SK-N-SH treated with all-trans-retinoic acid at 6 μM for 48 hours (cell line): ENCODE measurements around the gene SETD4.

Source experiments
- ARNTL ChIP-seq: fragments of 450-650 bp; formaldehyde crosslinking; IDR thresholded peaks from 2 replicates; pipeline ENCODE4 v1.5.0; 2020; ENCODE audit warnings: low read depth, mild to moderate bottlenecking, moderate library complexity, borderline replicate concordance
- CSDC2 ChIP-seq: fragments of 250-450 bp; sonication (Bioruptor Pico); IDR thresholded peaks from 2 replicates; pipeline ENCODE4 v1.5.0; 2020; ENCODE audit warnings: mild to moderate bottlenecking, moderate library complexity
- RARB ChIP-seq: fragments of 250-450 bp; sonication (Bioruptor Pico); IDR thresholded peaks from 2 replicates; pipeline ENCODE4 v1.8.0; 2021; ENCODE audit warnings: mild to moderate bottlenecking, moderate library complexity
- TCF4 ChIP-seq: fragments of 250-450 bp; sonication (Bioruptor Pico); IDR thresholded peaks from 2 replicates; pipeline ENCODE4 v1.8.0; 2021; ENCODE audit warnings: mild to moderate bottlenecking, moderate library complexity, borderline replicate concordance
- TOX ChIP-seq: fragments of 250-450 bp; sonication (Bioruptor Pico); IDR thresholded peaks from 2 replicates; pipeline ENCODE4 v1.8.0; 2021; ENCODE audit warnings: mild to moderate bottlenecking, moderate library complexity, borderline replicate concordance
- ZFP30 ChIP-seq: fragments of 450-650 bp; formaldehyde crosslinking; IDR thresholded peaks from 2 replicates; pipeline ENCODE4 v1.5.0; 2022; ENCODE audit warnings: mild to moderate bottlenecking, moderate library complexity
- ZNF565 ChIP-seq: fragments of 450-650 bp; formaldehyde crosslinking; conservative IDR thresholded peaks from 2 replicates; pipeline ENCODE4 v1.5.0; 2020; ENCODE audit warnings: low read depth, mild to moderate bottlenecking, moderate library complexity
- TF ChIP-seq, protein P1 (sequence below): fragments of 250-450 bp; sonication (Bioruptor Pico); IDR thresholded peaks from 2 replicates; pipeline ENCODE4 v1.5.1; 2020; ENCODE audit warnings: low read depth, mild to moderate bottlenecking, moderate library complexity
- TF ChIP-seq, protein P2 (sequence below): fragments of 250-450 bp; sonication (Bioruptor Pico); IDR thresholded peaks from 2 replicates; pipeline ENCODE4 v1.8.0; 2021; ENCODE audit warnings: low read depth, mild to moderate bottlenecking, moderate library complexity, borderline replicate concordance
- TF ChIP-seq, protein P3 (sequence below): fragments of 250-450 bp; sonication (Bioruptor Pico); IDR thresholded peaks from 2 replicates; pipeline ENCODE4 v1.8.0; 2020; ENCODE audit warnings: mild to moderate bottlenecking, moderate library complexity, borderline replicate concordance

DNA sequence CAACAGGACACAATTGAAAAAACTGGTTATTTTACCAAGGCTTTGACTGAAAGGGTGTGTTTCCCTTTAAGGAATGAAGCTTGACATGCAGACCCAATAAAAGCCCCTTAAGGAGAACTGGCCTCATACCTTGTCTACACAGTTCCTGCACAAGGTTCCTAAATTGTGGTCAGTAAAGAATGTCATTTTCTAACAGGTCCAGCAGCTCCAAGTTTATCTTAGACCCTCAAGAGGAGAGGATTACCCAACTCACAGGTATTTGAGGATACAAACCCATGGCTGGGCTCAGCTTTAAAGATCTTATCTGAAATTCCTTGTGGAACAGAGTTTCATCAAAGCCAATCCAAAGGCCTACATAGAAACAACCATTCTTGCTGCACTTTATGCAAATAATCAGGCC is 43.1 kb upstream of the SETD4 start:
- TF ChIP-seq RARB (CRISPR knock-in tag), result no peak
- TF ChIP-seq, protein P1, sequence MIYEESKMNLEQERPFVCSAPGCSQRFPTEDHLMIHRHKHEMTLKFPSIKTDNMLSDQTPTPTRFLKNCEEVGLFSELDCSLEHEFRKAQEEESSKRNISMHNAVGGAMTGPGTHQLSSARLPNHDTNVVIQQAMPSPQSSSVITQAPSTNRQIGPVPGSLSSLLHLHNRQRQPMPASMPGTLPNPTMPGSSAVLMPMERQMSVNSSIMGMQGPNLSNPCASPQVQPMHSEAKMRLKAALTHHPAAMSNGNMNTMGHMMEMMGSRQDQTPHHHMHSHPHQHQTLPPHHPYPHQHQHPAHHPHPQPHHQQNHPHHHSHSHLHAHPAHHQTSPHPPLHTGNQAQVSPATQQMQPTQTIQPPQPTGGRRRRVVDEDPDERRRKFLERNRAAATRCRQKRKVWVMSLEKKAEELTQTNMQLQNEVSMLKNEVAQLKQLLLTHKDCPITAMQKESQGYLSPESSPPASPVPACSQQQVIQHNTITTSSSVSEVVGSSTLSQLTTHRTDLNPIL (CRISPR knock-in tag), result no peak
- TF ChIP-seq TOX, result no peak
- TF ChIP-seq ARNTL (CRISPR knock-in tag), result no peak
- no peak for TF ChIP-seq ZFP30 (CRISPR knock-in tag)
- TF ChIP-seq, protein P2, sequence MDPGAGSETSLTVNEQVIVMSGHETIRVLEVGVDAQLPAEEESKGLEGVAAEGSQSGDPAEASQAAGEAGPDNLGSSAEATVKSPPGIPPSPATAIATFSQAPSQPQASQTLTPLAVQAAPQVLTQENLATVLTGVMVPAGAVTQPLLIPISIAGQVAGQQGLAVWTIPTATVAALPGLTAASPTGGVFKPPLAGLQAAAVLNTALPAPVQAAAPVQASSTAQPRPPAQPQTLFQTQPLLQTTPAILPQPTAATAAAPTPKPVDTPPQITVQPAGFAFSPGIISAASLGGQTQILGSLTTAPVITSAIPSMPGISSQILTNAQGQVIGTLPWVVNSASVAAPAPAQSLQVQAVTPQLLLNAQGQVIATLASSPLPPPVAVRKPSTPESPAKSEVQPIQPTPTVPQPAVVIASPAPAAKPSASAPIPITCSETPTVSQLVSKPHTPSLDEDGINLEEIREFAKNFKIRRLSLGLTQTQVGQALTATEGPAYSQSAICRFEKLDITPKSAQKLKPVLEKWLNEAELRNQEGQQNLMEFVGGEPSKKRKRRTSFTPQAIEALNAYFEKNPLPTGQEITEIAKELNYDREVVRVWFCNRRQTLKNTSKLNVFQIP (CRISPR knock-in tag), result no peak
- TF ChIP-seq CSDC2 (CRISPR knock-in tag), result no peak
- TF ChIP-seq TCF4 (CRISPR knock-in tag), result no peak
- no peak for TF ChIP-seq ZNF565 (CRISPR knock-in tag)
- TF ChIP-seq, protein P3, sequence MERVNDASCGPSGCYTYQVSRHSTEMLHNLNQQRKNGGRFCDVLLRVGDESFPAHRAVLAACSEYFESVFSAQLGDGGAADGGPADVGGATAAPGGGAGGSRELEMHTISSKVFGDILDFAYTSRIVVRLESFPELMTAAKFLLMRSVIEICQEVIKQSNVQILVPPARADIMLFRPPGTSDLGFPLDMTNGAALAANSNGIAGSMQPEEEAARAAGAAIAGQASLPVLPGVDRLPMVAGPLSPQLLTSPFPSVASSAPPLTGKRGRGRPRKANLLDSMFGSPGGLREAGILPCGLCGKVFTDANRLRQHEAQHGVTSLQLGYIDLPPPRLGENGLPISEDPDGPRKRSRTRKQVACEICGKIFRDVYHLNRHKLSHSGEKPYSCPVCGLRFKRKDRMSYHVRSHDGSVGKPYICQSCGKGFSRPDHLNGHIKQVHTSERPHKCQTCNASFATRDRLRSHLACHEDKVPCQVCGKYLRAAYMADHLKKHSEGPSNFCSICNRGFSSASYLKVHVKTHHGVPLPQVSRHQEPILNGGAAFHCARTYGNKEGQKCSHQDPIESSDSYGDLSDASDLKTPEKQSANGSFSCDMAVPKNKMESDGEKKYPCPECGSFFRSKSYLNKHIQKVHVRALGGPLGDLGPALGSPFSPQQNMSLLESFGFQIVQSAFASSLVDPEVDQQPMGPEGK (CRISPR knock-in tag), result no peak
